ENCODE measurements around the gene TOX3. TPM values are rescaled to one million over a fixed set of nuclear protein-coding genes. Genes with fewer than 3 reads are reported as not detected.

TOX3 gene
- total and polyA plus RNA-seq, 2 experiments from 2014 or later, result 9.8 to 15.6 TPM

DNA sequence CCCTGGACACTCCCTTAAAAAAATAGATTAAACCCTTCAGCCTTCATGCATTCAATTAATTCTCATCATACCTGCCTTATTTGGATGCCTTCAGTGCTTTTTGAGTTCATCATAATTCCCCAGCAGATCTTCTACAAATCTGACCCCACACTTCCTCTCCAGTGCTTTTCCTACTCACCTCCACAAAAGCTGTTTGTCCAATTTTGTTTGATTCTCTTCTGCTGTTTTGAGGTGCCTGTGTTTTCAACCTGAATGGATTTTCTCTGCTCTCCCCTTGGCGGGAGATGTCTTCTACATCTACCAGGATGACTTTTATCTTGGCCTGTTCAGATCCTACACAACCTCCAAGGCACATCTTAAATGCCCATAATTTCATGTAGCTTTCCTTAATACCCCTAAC lies 112.7 kb downstream of the TOX3 start:
- H3K36me3 ChIP-seq (ENCODE audit: insufficient read depth), result no peaks in the 10 kb centered on the region; the same call in 1 of the 2 replicates
- H3F3A ChIP-seq (replicated peaks; ENCODE audit: low read depth), result no peaks in the 10 kb centered on the region
- no peaks in the 10 kb centered on the region for H3K27me3 ChIP-seq (ENCODE audit: insufficient read depth)
- peaks cover 18% of the 10 kb centered on the region for H3K4me1 ChIP-seq (ENCODE audit: insufficient read depth)
- Mint-ChIP-seq H3K27ac (no peak overlapping the region), H3K36me3 (ENCODE audit: low read depth) (peaks cover 10% of the 10 kb centered on the region), H3K4me3 (no peak overlapping the region), H3K4me1 (peaks cover 14% of the 10 kb centered on the region), H3K27me3 (ENCODE audit: insufficient read depth, low read depth, poor library complexity) (no peaks in the 10 kb centered on the region), H3K9me3 (peaks cover 3% of the 10 kb centered on the region; the same call in 1 of the 3 replicates)
- no peak overlapping the region for H3K4me2 ChIP-seq
- H3K79me2 ChIP-seq (replicated peaks; ENCODE audit: insufficient read depth), result no peaks in the 10 kb centered on the region
- H3K9me2 ChIP-seq (ENCODE audit: insufficient read depth), result no peaks in the 10 kb centered on the region
- ATAC-seq (no peak), DNase-seq (ENCODE audit: low spot score) (no peak)
- TF ChIP-seq CREB1 (CRISPR knock-in tag; IDR thresholded peaks at IDR 0.05; ENCODE audit: low read depth) (no peak), EZH2phosphoT487 (IDR thresholded peaks at IDR 0.05; ENCODE audit: unreplicated experiment) (no peak), EZH2 (IDR thresholded peaks at IDR 0.05; ENCODE audit: low read depth, unreplicated experiment) (no peak), POLR2AphosphoS5 (IDR thresholded peaks at IDR 0.05; ENCODE audit: low read depth) (no peak), ZNF114 (CRISPR knock-in tag; IDR thresholded peaks at IDR 0.05) (no peak), ZNF331 (CRISPR knock-in tag; IDR thresholded peaks at IDR 0.05; ENCODE audit: low read depth) (no peak), NANOG (IDR thresholded peaks at IDR 0.05; ENCODE audit: borderline replicate concordance) (no peak), STAT1 (IDR thresholded peaks at IDR 0.05; ENCODE audit: unreplicated experiment) (no peak), JUNB (IDR thresholded peaks at IDR 0.05; ENCODE audit: unreplicated experiment) (no peak)
- TF ChIP-seq, protein P1, sequence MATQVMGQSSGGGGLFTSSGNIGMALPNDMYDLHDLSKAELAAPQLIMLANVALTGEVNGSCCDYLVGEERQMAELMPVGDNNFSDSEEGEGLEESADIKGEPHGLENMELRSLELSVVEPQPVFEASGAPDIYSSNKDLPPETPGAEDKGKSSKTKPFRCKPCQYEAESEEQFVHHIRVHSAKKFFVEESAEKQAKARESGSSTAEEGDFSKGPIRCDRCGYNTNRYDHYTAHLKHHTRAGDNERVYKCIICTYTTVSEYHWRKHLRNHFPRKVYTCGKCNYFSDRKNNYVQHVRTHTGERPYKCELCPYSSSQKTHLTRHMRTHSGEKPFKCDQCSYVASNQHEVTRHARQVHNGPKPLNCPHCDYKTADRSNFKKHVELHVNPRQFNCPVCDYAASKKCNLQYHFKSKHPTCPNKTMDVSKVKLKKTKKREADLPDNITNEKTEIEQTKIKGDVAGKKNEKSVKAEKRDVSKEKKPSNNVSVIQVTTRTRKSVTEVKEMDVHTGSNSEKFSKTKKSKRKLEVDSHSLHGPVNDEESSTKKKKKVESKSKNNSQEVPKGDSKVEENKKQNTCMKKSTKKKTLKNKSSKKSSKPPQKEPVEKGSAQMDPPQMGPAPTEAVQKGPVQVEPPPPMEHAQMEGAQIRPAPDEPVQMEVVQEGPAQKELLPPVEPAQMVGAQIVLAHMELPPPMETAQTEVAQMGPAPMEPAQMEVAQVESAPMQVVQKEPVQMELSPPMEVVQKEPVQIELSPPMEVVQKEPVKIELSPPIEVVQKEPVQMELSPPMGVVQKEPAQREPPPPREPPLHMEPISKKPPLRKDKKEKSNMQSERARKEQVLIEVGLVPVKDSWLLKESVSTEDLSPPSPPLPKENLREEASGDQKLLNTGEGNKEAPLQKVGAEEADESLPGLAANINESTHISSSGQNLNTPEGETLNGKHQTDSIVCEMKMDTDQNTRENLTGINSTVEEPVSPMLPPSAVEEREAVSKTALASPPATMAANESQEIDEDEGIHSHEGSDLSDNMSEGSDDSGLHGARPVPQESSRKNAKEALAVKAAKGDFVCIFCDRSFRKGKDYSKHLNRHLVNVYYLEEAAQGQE (IDR thresholded peaks at IDR 0.05; ENCODE audit: unreplicated experiment), result no peak
- TF ChIP-seq, protein P2, sequence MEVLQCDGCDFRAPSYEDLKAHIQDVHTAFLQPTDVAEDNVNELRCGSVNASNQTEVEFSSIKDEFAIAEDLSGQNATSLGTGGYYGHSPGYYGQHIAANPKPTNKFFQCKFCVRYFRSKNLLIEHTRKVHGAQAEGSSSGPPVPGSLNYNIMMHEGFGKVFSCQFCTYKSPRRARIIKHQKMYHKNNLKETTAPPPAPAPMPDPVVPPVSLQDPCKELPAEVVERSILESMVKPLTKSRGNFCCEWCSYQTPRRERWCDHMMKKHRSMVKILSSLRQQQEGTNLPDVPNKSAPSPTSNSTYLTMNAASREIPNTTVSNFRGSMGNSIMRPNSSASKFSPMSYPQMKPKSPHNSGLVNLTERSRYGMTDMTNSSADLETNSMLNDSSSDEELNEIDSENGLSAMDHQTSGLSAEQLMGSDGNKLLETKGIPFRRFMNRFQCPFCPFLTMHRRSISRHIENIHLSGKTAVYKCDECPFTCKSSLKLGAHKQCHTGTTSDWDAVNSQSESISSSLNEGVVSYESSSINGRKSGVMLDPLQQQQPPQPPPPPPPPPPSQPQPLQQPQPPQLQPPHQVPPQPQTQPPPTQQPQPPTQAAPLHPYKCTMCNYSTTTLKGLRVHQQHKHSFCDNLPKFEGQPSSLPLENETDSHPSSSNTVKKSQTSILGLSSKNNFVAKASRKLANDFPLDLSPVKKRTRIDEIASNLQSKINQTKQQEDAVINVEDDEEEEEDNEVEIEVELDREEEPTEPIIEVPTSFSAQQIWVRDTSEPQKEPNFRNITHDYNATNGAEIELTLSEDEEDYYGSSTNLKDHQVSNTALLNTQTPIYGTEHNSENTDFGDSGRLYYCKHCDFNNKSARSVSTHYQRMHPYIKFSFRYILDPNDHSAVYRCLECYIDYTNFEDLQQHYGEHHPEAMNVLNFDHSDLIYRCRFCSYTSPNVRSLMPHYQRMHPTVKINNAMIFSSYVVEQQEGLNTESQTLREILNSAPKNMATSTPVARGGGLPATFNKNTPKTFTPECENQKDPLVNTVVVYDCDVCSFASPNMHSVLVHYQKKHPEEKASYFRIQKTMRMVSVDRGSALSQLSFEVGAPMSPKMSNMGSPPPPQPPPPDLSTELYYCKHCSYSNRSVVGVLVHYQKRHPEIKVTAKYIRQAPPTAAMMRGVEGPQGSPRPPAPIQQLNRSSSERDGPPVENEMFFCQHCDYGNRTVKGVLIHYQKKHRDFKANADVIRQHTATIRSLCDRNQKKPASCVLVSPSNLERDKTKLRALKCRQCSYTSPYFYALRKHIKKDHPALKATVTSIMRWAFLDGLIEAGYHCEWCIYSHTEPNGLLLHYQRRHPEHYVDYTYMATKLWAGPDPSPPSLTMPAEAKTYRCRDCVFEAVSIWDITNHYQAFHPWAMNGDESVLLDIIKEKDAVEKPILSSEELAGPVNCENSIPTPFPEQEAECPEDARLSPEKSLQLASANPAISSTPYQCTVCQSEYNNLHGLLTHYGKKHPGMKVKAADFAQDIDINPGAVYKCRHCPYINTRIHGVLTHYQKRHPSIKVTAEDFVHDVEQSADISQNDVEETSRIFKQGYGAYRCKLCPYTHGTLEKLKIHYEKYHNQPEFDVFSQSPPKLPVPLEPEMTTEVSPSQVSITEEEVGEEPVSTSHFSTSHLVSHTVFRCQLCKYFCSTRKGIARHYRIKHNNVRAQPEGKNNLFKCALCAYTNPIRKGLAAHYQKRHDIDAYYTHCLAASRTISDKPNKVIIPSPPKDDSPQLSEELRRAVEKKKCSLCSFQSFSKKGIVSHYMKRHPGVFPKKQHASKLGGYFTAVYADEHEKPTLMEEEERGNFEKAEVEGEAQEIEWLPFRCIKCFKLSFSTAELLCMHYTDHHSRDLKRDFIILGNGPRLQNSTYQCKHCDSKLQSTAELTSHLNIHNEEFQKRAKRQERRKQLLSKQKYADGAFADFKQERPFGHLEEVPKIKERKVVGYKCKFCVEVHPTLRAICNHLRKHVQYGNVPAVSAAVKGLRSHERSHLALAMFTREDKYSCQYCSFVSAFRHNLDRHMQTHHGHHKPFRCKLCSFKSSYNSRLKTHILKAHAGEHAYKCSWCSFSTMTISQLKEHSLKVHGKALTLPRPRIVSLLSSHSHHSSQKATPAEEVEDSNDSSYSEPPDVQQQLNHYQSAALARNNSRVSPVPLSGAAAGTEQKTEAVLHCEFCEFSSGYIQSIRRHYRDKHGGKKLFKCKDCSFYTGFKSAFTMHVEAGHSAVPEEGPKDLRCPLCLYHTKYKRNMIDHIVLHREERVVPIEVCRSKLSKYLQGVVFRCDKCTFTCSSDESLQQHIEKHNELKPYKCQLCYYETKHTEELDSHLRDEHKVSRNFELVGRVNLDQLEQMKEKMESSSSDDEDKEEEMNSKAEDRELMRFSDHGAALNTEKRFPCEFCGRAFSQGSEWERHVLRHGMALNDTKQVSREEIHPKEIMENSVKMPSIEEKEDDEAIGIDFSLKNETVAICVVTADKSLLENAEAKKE (CRISPR knock-in tag; IDR thresholded peaks at IDR 0.05), result no peak
- TF ChIP-seq, protein P3, sequence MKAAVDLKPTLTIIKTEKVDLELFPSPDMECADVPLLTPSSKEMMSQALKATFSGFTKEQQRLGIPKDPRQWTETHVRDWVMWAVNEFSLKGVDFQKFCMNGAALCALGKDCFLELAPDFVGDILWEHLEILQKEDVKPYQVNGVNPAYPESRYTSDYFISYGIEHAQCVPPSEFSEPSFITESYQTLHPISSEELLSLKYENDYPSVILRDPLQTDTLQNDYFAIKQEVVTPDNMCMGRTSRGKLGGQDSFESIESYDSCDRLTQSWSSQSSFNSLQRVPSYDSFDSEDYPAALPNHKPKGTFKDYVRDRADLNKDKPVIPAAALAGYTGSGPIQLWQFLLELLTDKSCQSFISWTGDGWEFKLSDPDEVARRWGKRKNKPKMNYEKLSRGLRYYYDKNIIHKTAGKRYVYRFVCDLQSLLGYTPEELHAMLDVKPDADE (IDR thresholded peaks at IDR 0.05), result no peak
- TF ChIP-seq, protein P4, sequence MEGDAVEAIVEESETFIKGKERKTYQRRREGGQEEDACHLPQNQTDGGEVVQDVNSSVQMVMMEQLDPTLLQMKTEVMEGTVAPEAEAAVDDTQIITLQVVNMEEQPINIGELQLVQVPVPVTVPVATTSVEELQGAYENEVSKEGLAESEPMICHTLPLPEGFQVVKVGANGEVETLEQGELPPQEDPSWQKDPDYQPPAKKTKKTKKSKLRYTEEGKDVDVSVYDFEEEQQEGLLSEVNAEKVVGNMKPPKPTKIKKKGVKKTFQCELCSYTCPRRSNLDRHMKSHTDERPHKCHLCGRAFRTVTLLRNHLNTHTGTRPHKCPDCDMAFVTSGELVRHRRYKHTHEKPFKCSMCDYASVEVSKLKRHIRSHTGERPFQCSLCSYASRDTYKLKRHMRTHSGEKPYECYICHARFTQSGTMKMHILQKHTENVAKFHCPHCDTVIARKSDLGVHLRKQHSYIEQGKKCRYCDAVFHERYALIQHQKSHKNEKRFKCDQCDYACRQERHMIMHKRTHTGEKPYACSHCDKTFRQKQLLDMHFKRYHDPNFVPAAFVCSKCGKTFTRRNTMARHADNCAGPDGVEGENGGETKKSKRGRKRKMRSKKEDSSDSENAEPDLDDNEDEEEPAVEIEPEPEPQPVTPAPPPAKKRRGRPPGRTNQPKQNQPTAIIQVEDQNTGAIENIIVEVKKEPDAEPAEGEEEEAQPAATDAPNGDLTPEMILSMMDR (conservative IDR thresholded peaks at IDR 0.05; ENCODE audit: low read depth in 2 of 2), result no peak
- no peaks in the 10 kb centered on the region for H4K20me1 ChIP-seq (replicated peaks; ENCODE audit: insufficient read depth)
- H3K4me3 ChIP-seq, result no peak overlapping the region
- no peak overlapping the region for H3K27ac ChIP-seq (ENCODE audit: low read depth)
- no peak overlapping the region for H2AFZ ChIP-seq
